Measurements from ENCODE around the gene PSEN1.

PSEN1 gene

GRCh38 chr14:73223049-73223448, 86.7 kb downstream of the PSEN1 start:
- no peak for DNase-seq

GRCh38 chr14:73225496-73225895, 89.2 kb downstream of the PSEN1 start:
- DNase-seq: no peak

- no peak for DNase-seq
Measured at GRCh38 chr14:73227812-73228781, 91.8 kb downstream of the PSEN1 start.

- no peak for DNase-seq
Measured at GRCh38 chr14:73230051-73230450, 93.7 kb downstream of the PSEN1 start.

GRCh38 chr14:73231981-73232851, 95.9 kb downstream of the PSEN1 start:
- no peak for DNase-seq

GRCh38 chr14:73232984-73233383, 96.7 kb downstream of the PSEN1 start:
- no peak for DNase-seq

GRCh38 chr14:73233564-73233963, 97.3 kb downstream of the PSEN1 start:
- DNase-seq: no peak

- DNase-seq: no peak
Measured at GRCh38 chr14:73234029-73234428, 97.7 kb downstream of the PSEN1 start.

- no peak for DNase-seq
Measured at GRCh38 chr14:73234586-73235394, 98.5 kb downstream of the PSEN1 start.

GRCh38 chr14:73235531-73236155, 99.3 kb downstream of the PSEN1 start:
- DNase-seq: no peak

GRCh38 chr14:73236157-73236556, 99.8 kb downstream of the PSEN1 start:
- DNase-seq: no peak

GRCh38 chr14:73236752-73237218, 100.5 kb downstream of the PSEN1 start:
- no peak for DNase-seq

GRCh38 chr14:73237219-73237785, 101.0 kb downstream of the PSEN1 start, which contains the start of gene PAPLN:
TSS of gene PAPLN (plus strand) at chr14:73237506. CDS start at chr14:73239779, 2,273 bp downstream.
- no peak for DNase-seq

GRCh38 chr14:73237786-73238423, 101.6 kb downstream of the PSEN1 start:
- no peak for DNase-seq

- no peak for DNase-seq
Measured at GRCh38 chr14:73238424-73238852, 102.1 kb downstream of the PSEN1 start.

- no peak for DNase-seq
Measured at GRCh38 chr14:73238941-73239340, 102.6 kb downstream of the PSEN1 start.

GRCh38 chr14:73239393-73240241, 103.3 kb downstream of the PSEN1 start:
- no peak for DNase-seq

- DNase-seq: no peak
Measured at GRCh38 chr14:73240816-73241480, 104.6 kb downstream of the PSEN1 start.

- DNase-seq: no peak
Measured at GRCh38 chr14:73241481-73242165, 105.3 kb downstream of the PSEN1 start.

Data from NCI-H2081 treated with DMSO at 0.1 percent for 48 hours (cell line).